H1 (cell line): Measurements from ENCODE around the gene TRAPPC11. TPM values are rescaled to one million over a fixed set of nuclear protein-coding genes. Genes with fewer than 3 reads are reported as not detected.
A peak's percentile ranks its signal among the peaks of the same experiment; 100 is the strongest.

Experiments
- ASH2L ChIP-seq: fragments of 200-600, 300-600 bp; sonication (generic); IDR thresholded peaks from one replicate; pipeline ENCODE4 v1.7.1; 2017; ENCODE audit warnings: low read length
- CEBPB ChIP-seq: IDR thresholded peaks from 2 replicates; pipeline ENCODE4 v1.6.1; 2012; ENCODE audit warnings: low read depth, low read length
- EZH2 ChIP-seq: fragments of 200-600 bp; sonication (generic); IDR thresholded peaks from 2 replicates; pipeline ENCODE4 v1.7.1; 2012; ENCODE audit warnings: low read depth, mild to moderate bottlenecking, moderate library complexity, low read length, inconsistent platforms; ENCODE audit not compliant: severe bottlenecking
- FOSL1 ChIP-seq: IDR thresholded peaks from 2 replicates; pipeline ENCODE4 v1.6.1; 2011; ENCODE audit warnings: mild to moderate bottlenecking, low read depth, low read length, moderate library complexity; ENCODE audit not compliant: insufficient read depth
- GABPA ChIP-seq: IDR thresholded peaks from 2 replicates; pipeline ENCODE4 v1.6.1; 2011; ENCODE audit warnings: mild to moderate bottlenecking, low read length, moderate library complexity, borderline replicate concordance; ENCODE audit not compliant: insufficient read depth
- HDAC6 ChIP-seq: IDR thresholded peaks from one replicate; pipeline ENCODE4 v1.7.1; 2012; ENCODE audit warnings: low read depth, mild to moderate bottlenecking, inconsistent platforms, low read length, moderate library complexity
- JUN ChIP-seq: IDR thresholded peaks from 2 replicates; pipeline ENCODE4 v1.6.1; 2011; ENCODE audit warnings: low read depth, mild to moderate bottlenecking, improper control_type of control experiment, low read length
- KDM1A ChIP-seq: fragments of 200-600, 300-600 bp; sonication (generic); IDR thresholded peaks from 2 replicates; pipeline ENCODE4 v1.7.1; 2016; ENCODE audit warnings: mild to moderate bottlenecking, low read length, borderline replicate concordance
- POLR2A ChIP-seq, 2 experiments: IDR thresholded peaks; 1 replicate in 1 of 2; 2 replicates in 1 of 2; pipeline ENCODE4 v1.6.1; 2011; ENCODE audit warnings: low read depth in 2 of 2, low read length in 2 of 2, mild to moderate bottlenecking in 2 of 2; ENCODE audit errors: control extremely low read depth in 1 of 2
- POU5F1 ChIP-seq: IDR thresholded peaks from 2 replicates; pipeline ENCODE4 v1.6.1; 2011; ENCODE audit warnings: low read depth, mild to moderate bottlenecking, low read length, moderate library complexity
- RAD21 ChIP-seq, 2 experiments: IDR thresholded peaks in 1 of 2; conservative IDR thresholded peaks in 1 of 2; 2 replicates each; pipeline ENCODE4 v1.6.1; 2011; ENCODE audit warnings: low read depth in 2 of 2, low read length in 2 of 2, improper control_type of control experiment in 1 of 2, inconsistent platforms in 1 of 2, mild to moderate bottlenecking in 1 of 2, moderate library complexity in 1 of 2
- RXRA ChIP-seq: IDR thresholded peaks from 2 replicates; pipeline ENCODE4 v1.6.1; 2011; ENCODE audit warnings: low read depth, mild to moderate bottlenecking, low read length, moderate library complexity; ENCODE audit not compliant: insufficient read depth
- SAP30 ChIP-seq: fragments of 300-600 bp; sonication (generic); IDR thresholded peaks from 2 replicates; pipeline ENCODE4 v1.7.1; 2012; ENCODE audit warnings: low read length, moderate library complexity, mild to moderate bottlenecking, inconsistent platforms; ENCODE audit not compliant: insufficient read depth, insufficient replicate concordance
- SIN3A ChIP-seq, 2 experiments: IDR thresholded peaks in 1 of 2; conservative IDR thresholded peaks in 1 of 2; 2 replicates each; pipeline ENCODE4 v1.6.1; 2011 to 2012; ENCODE audit warnings: low read length in 2 of 2, improper control_type of control experiment in 1 of 2, low read depth in 1 of 2, mild to moderate bottlenecking in 1 of 2
- TAF1 ChIP-seq: IDR thresholded peaks from 2 replicates; pipeline ENCODE4 v1.6.1; 2011; ENCODE audit warnings: mild to moderate bottlenecking, low read depth, low read length
- TCF12 ChIP-seq: IDR thresholded peaks from 2 replicates; pipeline ENCODE4 v1.6.1; 2011; ENCODE audit warnings: low read depth, mild to moderate bottlenecking, low read length
- polyA plus RNA-seq, 7 experiments: library from polyadenylated mRNA; depleted of rRNA in 3 of 7; stranded (reverse) in 5 of 7; unstranded in 2 of 7; fragments of >200 nt in 5 of 7; fragments of 200-250 nt in 2 of 7; gene quantifications; 1 replicate in 5 of 7; 2 replicates in 1 of 7; 4 replicates in 1 of 7; pipeline versions ENCODE4 v1.2.1 to v1.2.3, GENCODE V29; 2011 to 2013; ENCODE audit warnings: missing spikeins in 2 of 7, mixed read lengths in 2 of 7
- total RNA-seq: library from RNA; stranded (reverse); fragmentation: NEBNext Ultra II Directional; extraction: Animal tissue kit (Norgen Biotek cat#: 25700); gene quantifications from 2 replicates; pipeline ENCODE4 v1.2.1, GENCODE V29; 2021
- TF ChIP-seq, protein P1 (sequence below): IDR thresholded peaks from 2 replicates; pipeline ENCODE4 v1.6.1; 2012; ENCODE audit warnings: inconsistent platforms
- TF ChIP-seq, protein P2 (sequence below), 3 experiments: IDR thresholded peaks; 1 replicate in 2 of 3; 2 replicates in 1 of 3; pipeline versions ENCODE4 v1.5.1 to v1.6.1; 2011; ENCODE audit warnings: low read length in 3 of 3, mild to moderate bottlenecking in 3 of 3, inconsistent platforms in 2 of 3, low read depth in 1 of 3, moderate library complexity in 1 of 3; ENCODE audit not compliant: insufficient read depth in 1 of 3; ENCODE audit errors: control extremely low read depth in 1 of 3
- TF ChIP-seq, protein P3 (sequence below): IDR thresholded peaks from 2 replicates; pipeline ENCODE4 v1.6.1; 2012; ENCODE audit warnings: inconsistent platforms

Gene TRAPPC11
- total and polyA plus RNA-seq, 2 of the 8 experiments (the other 6 are each of a cell fraction or from before 2014, with no cell fraction given) = 19.2 to 25.9 TPM

DNA sequence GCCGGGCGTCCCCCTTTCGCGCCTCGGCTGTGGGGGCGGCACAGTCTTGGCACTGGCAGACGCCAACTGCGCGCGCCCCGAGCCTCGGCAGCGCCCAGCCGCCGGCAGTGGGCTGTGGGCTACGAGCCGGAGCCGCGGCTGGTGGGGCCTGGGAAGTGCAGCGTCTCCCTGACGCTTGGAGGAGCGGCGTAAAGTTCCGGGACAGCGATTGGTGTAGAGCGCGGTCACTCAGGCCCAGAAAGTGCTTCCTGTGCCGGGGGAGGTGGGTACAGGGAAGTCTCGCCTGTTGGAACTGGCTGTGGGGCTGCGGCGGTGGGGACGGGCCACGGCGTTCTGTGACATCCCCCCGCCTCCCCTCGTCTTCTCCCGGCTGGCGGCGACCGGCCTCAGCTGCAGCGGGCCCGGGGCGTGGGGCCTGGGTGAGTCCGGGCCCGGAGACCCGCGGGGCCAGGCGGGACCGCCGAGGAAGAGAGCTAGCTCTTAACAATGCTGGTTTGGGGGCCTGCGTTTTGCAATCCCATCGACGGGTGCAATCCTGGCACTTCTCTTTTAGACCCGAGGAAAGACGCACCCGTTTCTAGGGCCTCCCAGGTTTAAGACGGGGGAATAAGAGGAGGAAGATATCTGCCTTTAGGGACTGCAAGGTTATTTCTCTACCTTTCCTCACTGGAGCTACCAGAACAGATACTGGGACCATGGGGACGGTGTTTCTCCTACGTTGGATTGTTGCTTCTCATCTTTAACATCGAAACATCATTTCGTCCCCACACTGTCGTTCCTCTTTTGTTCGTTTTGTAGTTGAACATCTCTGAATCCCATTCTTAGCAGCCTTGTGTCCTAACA lies at the start of gene TRAPPC11, which contains the start of gene RWDD4 (continued):
- peak in 1 of 2 experiments; percentile 79; a peak in 2 of 3 replicates for TF ChIP-seq POLR2A (IDR thresholded peaks at IDR 0.05; ENCODE audit: control extremely low read depth in 1 of 2, low read depth in 2 of 2, low read length in 2 of 2)
- peak in 1 of 2 experiments; percentile 3; a peak in 2 of 4 replicates for TF ChIP-seq RAD21 (IDR thresholded peaks at IDR 0.05 in 1 of 2, conservative IDR thresholded peaks at IDR 0.05 in 1 of 2; ENCODE audit: low read depth in 2 of 2, low read length in 2 of 2)
- peak; percentile 89 for TF ChIP-seq ASH2L
- TF ChIP-seq RXRA = no peak
- TF ChIP-seq GABPA = peak; percentile 79; the same call in 1 of the 2 replicates
- TF ChIP-seq SAP30 = no peak
- peak; percentile 52; the same call in 1 of the 2 replicates for TF ChIP-seq TAF1
- TF ChIP-seq SIN3A (conservative IDR thresholded peaks at IDR 0.05 in 1 of 2, IDR thresholded peaks at IDR 0.05 in 1 of 2; ENCODE audit: low read depth in 1 of 2, low read length in 2 of 2) = no peak
- no peak for TF ChIP-seq JUN
- no peak for TF ChIP-seq POU5F1
- no peak; the same call in 1 of the 2 replicates for TF ChIP-seq KDM1A
- TF ChIP-seq, protein P1, sequence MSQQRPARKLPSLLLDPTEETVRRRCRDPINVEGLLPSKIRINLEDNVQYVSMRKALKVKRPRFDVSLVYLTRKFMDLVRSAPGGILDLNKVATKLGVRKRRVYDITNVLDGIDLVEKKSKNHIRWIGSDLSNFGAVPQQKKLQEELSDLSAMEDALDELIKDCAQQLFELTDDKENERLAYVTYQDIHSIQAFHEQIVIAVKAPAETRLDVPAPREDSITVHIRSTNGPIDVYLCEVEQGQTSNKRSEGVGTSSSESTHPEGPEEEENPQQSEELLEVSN = peak; percentile 48; the same call in 1 of the 2 replicates
- no peak for TF ChIP-seq EZH2
- TF ChIP-seq TCF12 = no peak
- TF ChIP-seq, protein P2, sequence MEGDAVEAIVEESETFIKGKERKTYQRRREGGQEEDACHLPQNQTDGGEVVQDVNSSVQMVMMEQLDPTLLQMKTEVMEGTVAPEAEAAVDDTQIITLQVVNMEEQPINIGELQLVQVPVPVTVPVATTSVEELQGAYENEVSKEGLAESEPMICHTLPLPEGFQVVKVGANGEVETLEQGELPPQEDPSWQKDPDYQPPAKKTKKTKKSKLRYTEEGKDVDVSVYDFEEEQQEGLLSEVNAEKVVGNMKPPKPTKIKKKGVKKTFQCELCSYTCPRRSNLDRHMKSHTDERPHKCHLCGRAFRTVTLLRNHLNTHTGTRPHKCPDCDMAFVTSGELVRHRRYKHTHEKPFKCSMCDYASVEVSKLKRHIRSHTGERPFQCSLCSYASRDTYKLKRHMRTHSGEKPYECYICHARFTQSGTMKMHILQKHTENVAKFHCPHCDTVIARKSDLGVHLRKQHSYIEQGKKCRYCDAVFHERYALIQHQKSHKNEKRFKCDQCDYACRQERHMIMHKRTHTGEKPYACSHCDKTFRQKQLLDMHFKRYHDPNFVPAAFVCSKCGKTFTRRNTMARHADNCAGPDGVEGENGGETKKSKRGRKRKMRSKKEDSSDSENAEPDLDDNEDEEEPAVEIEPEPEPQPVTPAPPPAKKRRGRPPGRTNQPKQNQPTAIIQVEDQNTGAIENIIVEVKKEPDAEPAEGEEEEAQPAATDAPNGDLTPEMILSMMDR (IDR thresholded peaks at IDR 0.05; ENCODE audit: control extremely low read depth in 1 of 3, insufficient read depth in 1 of 3, low read depth in 1 of 3, low read length in 3 of 3) = peak in 1 of 3 experiments; percentile 9; a peak in 1 of 4 replicates
- peak; percentile 17; the same call in 1 of the 2 replicates for TF ChIP-seq CEBPB
- TF ChIP-seq, protein P3, sequence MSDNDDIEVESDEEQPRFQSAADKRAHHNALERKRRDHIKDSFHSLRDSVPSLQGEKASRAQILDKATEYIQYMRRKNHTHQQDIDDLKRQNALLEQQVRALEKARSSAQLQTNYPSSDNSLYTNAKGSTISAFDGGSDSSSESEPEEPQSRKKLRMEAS = no peak; the same call in 1 of the 2 replicates
- no peak for TF ChIP-seq FOSL1
- no peak for TF ChIP-seq HDAC6
